IMR-90 (cell line): ENCODE results near the gene FAF1. TPM values are rescaled to one million over a fixed set of nuclear protein-coding genes. Genes with fewer than 3 reads are reported as not detected.

Experiments
- ATAC-seq: fragments of 200-7000 bp; cut with Tn5 transposase; 2 replicates; pipeline ENCODE4 v1.9.1; 2020; ENCODE audit warnings: low read depth, mild to moderate bottlenecking, moderate library complexity
- BruUV-seq: library from RNA; stranded (reverse); fragments of 400-500 nt; replicated peaks from 2 replicates; lab custom pipeline; 2021; lab: Mats Ljungman, UMichigan
- CTCF ChIA-PET: fragments of 300-600 bp; formaldehyde crosslinking; extraction: SDS; loops from one replicate; lab custom pipeline; 2021; ENCODE audit warnings: antibody characterized with exemption; lab: Yijun Ruan, JAX
- POLR2A ChIA-PET: fragments of 300-600 bp; sonication (Branson Sonifier 250); formaldehyde crosslinking; loops from one replicate; lab custom pipeline; 2022; ENCODE audit warnings: antibody characterized with exemption; ENCODE audit not compliant: unreplicated experiment; lab: Charles Lee
- DNase-seq: peaks from one replicate; pipeline ENCODE4 v3.0.0; 2013
- H2AFZ ChIP-seq: replicated peaks from 2 replicates; pipeline ENCODE3; 2013; ENCODE audit warnings: low read length, mild to moderate bottlenecking; ENCODE audit not compliant: poor library complexity
- H2AK5ac ChIP-seq: 2 replicates; pipeline ENCODE4 v1.6.1; 2013; ENCODE audit warnings: low read depth, low read length, inconsistent platforms
- H2AK9ac ChIP-seq: replicated peaks from 2 replicates; pipeline ENCODE3; 2013; ENCODE audit warnings: mild to moderate bottlenecking, low read depth, low read length, moderate library complexity; ENCODE audit not compliant: poor library complexity
- H2BK120ac ChIP-seq: 2 replicates; pipeline ENCODE4 v1.6.1; 2013; ENCODE audit warnings: low read depth, low read length, inconsistent platforms
- H2BK15ac ChIP-seq: 3 replicates; pipeline ENCODE4 v1.6.1; 2013; ENCODE audit warnings: low read depth, low read length, inconsistent platforms
- H2BK20ac ChIP-seq: 2 replicates; pipeline ENCODE4 v1.6.1; 2013; ENCODE audit warnings: low read depth, mild to moderate bottlenecking, inconsistent platforms, low read length, moderate library complexity
- H2BK5ac ChIP-seq: 2 replicates; pipeline ENCODE4 v1.6.1; 2013; ENCODE audit warnings: mild to moderate bottlenecking, low read depth, low read length, inconsistent platforms; ENCODE audit not compliant: poor library complexity, severe bottlenecking
- H3K14ac ChIP-seq: replicated peaks from 2 replicates; pipeline ENCODE4 v1.6.1; 2013; ENCODE audit warnings: low read depth, low read length, inconsistent platforms
- H3K18ac ChIP-seq: 2 replicates; pipeline ENCODE4 v1.6.1; 2013; ENCODE audit warnings: low read depth, low read length, control low read depth
- H3K23ac ChIP-seq: 2 replicates; pipeline ENCODE4 v1.6.1; 2013; ENCODE audit warnings: low read depth, low read length, inconsistent platforms
- H3K27ac ChIP-seq: 2 replicates; pipeline ENCODE4 v1.5.1; 2013; ENCODE audit warnings: mild to moderate bottlenecking, control low read depth, low read length; ENCODE audit not compliant: insufficient read depth
- H3K27me3 ChIP-seq: 2 replicates; pipeline ENCODE4 v1.6.1; 2013; ENCODE audit warnings: low read length; ENCODE audit not compliant: control insufficient read depth, insufficient read depth
- H3K36me3 ChIP-seq: 2 replicates; pipeline ENCODE4 v1.6.1; 2013; ENCODE audit warnings: low read length, mixed read lengths; ENCODE audit not compliant: control insufficient read depth, insufficient read depth
- H3K4ac ChIP-seq: 2 replicates; pipeline ENCODE4 v1.6.1; 2013; ENCODE audit warnings: low read depth, low read length, inconsistent platforms
- H3K4me1 ChIP-seq: 2 replicates; pipeline ENCODE4 v1.6.1; 2013; ENCODE audit warnings: low read length, mixed read lengths; ENCODE audit not compliant: control insufficient read depth, insufficient read depth
- H3K4me2 ChIP-seq: 2 replicates; pipeline ENCODE4 v1.6.1; 2013; ENCODE audit warnings: low read depth, mild to moderate bottlenecking, control low read depth, low read length, moderate library complexity
- H3K4me3 ChIP-seq: 2 replicates; pipeline ENCODE4 v1.5.1; 2013; ENCODE audit warnings: low read depth, mild to moderate bottlenecking, control low read depth, low read length, moderate library complexity; ENCODE audit not compliant: insufficient read depth
- H3K56ac ChIP-seq: 2 replicates; pipeline ENCODE4 v1.6.1; 2013; ENCODE audit warnings: low read length, inconsistent platforms; ENCODE audit not compliant: insufficient read depth; ENCODE audit errors: extremely low read depth
- H3K79me1 ChIP-seq, 2 experiments: 2 replicates each; pipeline ENCODE4 v1.6.1; 2013; ENCODE audit warnings: low read length in 2 of 2, inconsistent platforms in 1 of 2, low read depth in 1 of 2
- H3K9ac ChIP-seq: 2 replicates; pipeline ENCODE4 v1.6.1; 2013; ENCODE audit warnings: low read depth, low read length, control low read depth
- H3K9me1 ChIP-seq: 2 replicates; pipeline ENCODE4 v1.6.1; 2013; ENCODE audit warnings: low read length, inconsistent platforms; ENCODE audit not compliant: insufficient read depth
- H3K9me3 ChIP-seq: 2 replicates; pipeline ENCODE4 v1.6.1; 2013; ENCODE audit warnings: low read length; ENCODE audit not compliant: control insufficient read depth, insufficient read depth
- H4K20me1 ChIP-seq: 2 replicates; pipeline ENCODE4 v1.6.1; 2013; ENCODE audit warnings: low read length, inconsistent platforms; ENCODE audit not compliant: insufficient read depth
- H4K5ac ChIP-seq: 2 replicates; pipeline ENCODE4 v1.6.1; 2013; ENCODE audit warnings: mild to moderate bottlenecking, low read depth, low read length, control low read depth
- H4K8ac ChIP-seq, 2 experiments: 2 replicates each; pipeline ENCODE4 v1.6.1; 2013; ENCODE audit warnings: low read depth in 2 of 2, low read length in 2 of 2, control low read depth in 1 of 2, inconsistent platforms in 1 of 2
- H4K91ac ChIP-seq: 2 replicates; pipeline ENCODE4 v1.6.1; 2013; ENCODE audit warnings: low read depth, low read length, inconsistent platforms; ENCODE audit not compliant: insufficient read depth
- BHLHE40 ChIP-seq: fragments of 150-350 bp; IDR thresholded peaks from 2 replicates; pipeline ENCODE4 v1.6.1; 2016; ENCODE audit warnings: mild to moderate bottlenecking, low read depth, low read length
- CEBPB ChIP-seq: IDR thresholded peaks from 2 replicates; pipeline ENCODE4 v1.6.1; 2012; ENCODE audit warnings: low read depth, low read length, improper control_type of control experiment
- CHD1 ChIP-seq: IDR thresholded peaks from 2 replicates; pipeline ENCODE4 v1.6.1; 2012; ENCODE audit warnings: low read depth, low read length, improper control_type of control experiment
- FOS ChIP-seq: fragments of 150-350 bp; IDR thresholded peaks from 2 replicates; pipeline ENCODE4 v1.6.1; 2016; ENCODE audit warnings: low read depth, low read length
- MAFK ChIP-seq: IDR thresholded peaks from 2 replicates; pipeline ENCODE4 v1.6.1; 2012; ENCODE audit warnings: low read depth, low read length, improper control_type of control experiment
- MAZ ChIP-seq: IDR thresholded peaks from 2 replicates; pipeline ENCODE4 v1.6.1; 2012; ENCODE audit warnings: low read depth, mild to moderate bottlenecking, low read length, improper control_type of control experiment, moderate library complexity, borderline replicate concordance
- MXI1 ChIP-seq: IDR thresholded peaks from 2 replicates; pipeline ENCODE4 v1.6.1; 2012; ENCODE audit warnings: low read depth, mild to moderate bottlenecking, low read length, moderate library complexity, borderline replicate concordance
- NFE2L2 ChIP-seq: fragments of 150-350 bp; IDR thresholded peaks from 2 replicates; pipeline ENCODE4 v1.6.1; 2016; ENCODE audit warnings: low read depth, mild to moderate bottlenecking, low read length
- POLR2A ChIP-seq: IDR thresholded peaks from 2 replicates; pipeline ENCODE4 v1.6.1; 2012; ENCODE audit warnings: mild to moderate bottlenecking, low read depth, low read length
- RAD21 ChIP-seq: IDR thresholded peaks from 2 replicates; pipeline ENCODE4 v1.6.1; 2012; ENCODE audit warnings: low read length, improper control_type of control experiment
- RCOR1 ChIP-seq: IDR thresholded peaks from 2 replicates; pipeline ENCODE4 v1.6.1; 2012; ENCODE audit warnings: mild to moderate bottlenecking, low read length, improper control_type of control experiment; ENCODE audit not compliant: insufficient replicate concordance
- RFX5 ChIP-seq: IDR thresholded peaks from 2 replicates; pipeline ENCODE4 v1.8.0; 2012; ENCODE audit warnings: low read depth, mild to moderate bottlenecking, low read length, moderate library complexity
- SMC3 ChIP-seq: fragments of 150-350 bp; IDR thresholded peaks from 2 replicates; pipeline ENCODE4 v1.6.1; 2016; ENCODE audit warnings: low read depth, mild to moderate bottlenecking, antibody characterized with exemption, low read length, moderate library complexity
- whole genome bisulfite sequencing, 2 experiments: methylation state at CpG; one replicate each; pipeline versions ENCODE4 v1.1.5 to v1.1.7; 2013; ENCODE audit warnings: missing lambda C conversion rate in 2 of 2; ENCODE audit not compliant: insufficient read length in 1 of 2; ENCODE audit errors: extremely low coverage in 2 of 2; 5-methylcytosine and 5-hydroxymethylcytosine counted together
- dilution Hi-C: fragments of 300-500 bp; cut with HindIII; formaldehyde crosslinking; loops from one replicate; pipeline ENCODE4 v1.14.3; 2018; ENCODE audit warnings: low sequenced_read_pairs; ENCODE audit not compliant: unreplicated experiment
- in situ Hi-C: fragments of 300-500 bp; cut with MboI; formaldehyde crosslinking; loops from 3 replicates; pipeline ENCODE4 v1.14.3; 2019; ENCODE audit warnings: low sequenced_read_pairs, inconsistent platforms, mixed read lengths
- intact Hi-C: fragments of 100-400 bp; cut with micrococcal nuclease; formaldehyde crosslinking; loops from 2 replicates; pipeline ENCODE4 v1.10.0; 2022
- polyA plus RNA-seq, 3 experiments: library from polyadenylated mRNA; depleted of rRNA; stranded (reverse); fragments of >200 nt; gene quantifications; 2 replicates each; pipeline ENCODE4 v1.2.3, GENCODE V29; 2012; ENCODE audit warnings: low replicate concordance in 1 of 3
- total RNA-seq: library from RNA; depleted of rRNA; stranded (reverse); fragments of >200 nt; gene quantifications from 2 replicates; pipeline ENCODE4 v1.2.3, GENCODE V29; 2012
- TF ChIP-seq, protein P1 (sequence below): fragments of 150-350 bp; IDR thresholded peaks from 2 replicates; pipeline ENCODE4 v1.6.1; 2016; ENCODE audit warnings: low read depth, mild to moderate bottlenecking, low read length, moderate library complexity, borderline replicate concordance
- TF ChIP-seq, protein P2 (sequence below): conservative IDR thresholded peaks from 2 replicates; pipeline ENCODE4 v1.5.1; 2012; ENCODE audit warnings: mild to moderate bottlenecking, low read depth, low read length, improper control_type of control experiment
- TF ChIP-seq, protein P3 (sequence below): fragments of 150-350 bp; IDR thresholded peaks from 2 replicates; pipeline ENCODE4 v1.6.1; 2017; ENCODE audit warnings: mild to moderate bottlenecking, antibody characterized with exemption, low read length, low read depth

The FAF1 gene
- total and polyA plus RNA-seq, 2 of the 4 experiments (the other 2 are of a cell fraction), result 18.8 to 72.9 TPM

DNA sequence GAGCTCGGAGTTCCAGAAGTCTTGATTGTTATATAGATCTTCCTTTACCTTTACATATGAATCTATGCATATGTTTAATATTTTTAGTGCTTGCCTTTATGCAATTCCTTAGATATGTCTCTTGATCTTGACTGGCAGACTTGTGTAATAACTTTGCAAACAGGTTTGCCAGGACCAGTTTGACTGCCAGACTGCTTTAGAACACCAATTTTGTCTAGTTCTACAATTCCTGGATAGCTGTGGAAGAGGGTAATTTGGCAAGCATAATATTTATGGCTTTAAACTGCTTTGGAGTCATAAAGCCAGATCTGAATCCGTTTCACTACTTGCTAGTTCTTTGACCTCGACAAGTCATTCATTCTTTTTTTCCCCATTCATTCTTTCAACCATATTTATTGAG lies 250.0 kb downstream of the FAF1 start:
- H2BK5ac ChIP-seq, result no peak overlapping the region
- dilution Hi-C loops (no loop called here), intact Hi-C loops (no loop called here), in situ Hi-C loops (no loop called here)
- no peaks in the 10 kb centered on the region for H3K4me1 ChIP-seq
- no TSS peak for BruUV-seq
- no peaks in the 10 kb centered on the region for H4K20me1 ChIP-seq
- H2AFZ ChIP-seq, result no peak overlapping the region
- ATAC-seq (no peak), DNase-seq (no peak)
- H2BK15ac ChIP-seq, result no peak overlapping the region
- no CpG with 5 or more reads among the region's 3 CpGs for WGBS, 2 experiments
- H4K91ac ChIP-seq, result no peak overlapping the region
- H3K9me3 ChIP-seq, result no peaks in the 10 kb centered on the region
- H3K9ac ChIP-seq, result no peak overlapping the region
- H4K8ac ChIP-seq, result no peak overlapping the region
- H4K5ac ChIP-seq, result no peak overlapping the region
- no peak overlapping the region for H3K4ac ChIP-seq
- no peak overlapping the region for H2BK120ac ChIP-seq
- H3K18ac ChIP-seq, result no peak overlapping the region
- H3K27me3 ChIP-seq, result no peaks in the 10 kb centered on the region
- TF ChIP-seq POLR2A (no peak), BHLHE40 (no peak), NFE2L2 (no peak), MAZ (no peak), CEBPB (no peak), MXI1 (no peak), MAFK (no peak), RAD21 (no peak), RCOR1 (no peak), RFX5 (no peak), SMC3 (no peak), CHD1 (no peak), FOS (no peak)
- TF ChIP-seq, protein P1, sequence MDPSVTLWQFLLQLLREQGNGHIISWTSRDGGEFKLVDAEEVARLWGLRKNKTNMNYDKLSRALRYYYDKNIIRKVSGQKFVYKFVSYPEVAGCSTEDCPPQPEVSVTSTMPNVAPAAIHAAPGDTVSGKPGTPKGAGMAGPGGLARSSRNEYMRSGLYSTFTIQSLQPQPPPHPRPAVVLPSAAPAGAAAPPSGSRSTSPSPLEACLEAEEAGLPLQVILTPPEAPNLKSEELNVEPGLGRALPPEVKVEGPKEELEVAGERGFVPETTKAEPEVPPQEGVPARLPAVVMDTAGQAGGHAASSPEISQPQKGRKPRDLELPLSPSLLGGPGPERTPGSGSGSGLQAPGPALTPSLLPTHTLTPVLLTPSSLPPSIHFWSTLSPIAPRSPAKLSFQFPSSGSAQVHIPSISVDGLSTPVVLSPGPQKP, result no peak
- TF ChIP-seq, protein P2, sequence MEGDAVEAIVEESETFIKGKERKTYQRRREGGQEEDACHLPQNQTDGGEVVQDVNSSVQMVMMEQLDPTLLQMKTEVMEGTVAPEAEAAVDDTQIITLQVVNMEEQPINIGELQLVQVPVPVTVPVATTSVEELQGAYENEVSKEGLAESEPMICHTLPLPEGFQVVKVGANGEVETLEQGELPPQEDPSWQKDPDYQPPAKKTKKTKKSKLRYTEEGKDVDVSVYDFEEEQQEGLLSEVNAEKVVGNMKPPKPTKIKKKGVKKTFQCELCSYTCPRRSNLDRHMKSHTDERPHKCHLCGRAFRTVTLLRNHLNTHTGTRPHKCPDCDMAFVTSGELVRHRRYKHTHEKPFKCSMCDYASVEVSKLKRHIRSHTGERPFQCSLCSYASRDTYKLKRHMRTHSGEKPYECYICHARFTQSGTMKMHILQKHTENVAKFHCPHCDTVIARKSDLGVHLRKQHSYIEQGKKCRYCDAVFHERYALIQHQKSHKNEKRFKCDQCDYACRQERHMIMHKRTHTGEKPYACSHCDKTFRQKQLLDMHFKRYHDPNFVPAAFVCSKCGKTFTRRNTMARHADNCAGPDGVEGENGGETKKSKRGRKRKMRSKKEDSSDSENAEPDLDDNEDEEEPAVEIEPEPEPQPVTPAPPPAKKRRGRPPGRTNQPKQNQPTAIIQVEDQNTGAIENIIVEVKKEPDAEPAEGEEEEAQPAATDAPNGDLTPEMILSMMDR, result no peak
- TF ChIP-seq, protein P3, sequence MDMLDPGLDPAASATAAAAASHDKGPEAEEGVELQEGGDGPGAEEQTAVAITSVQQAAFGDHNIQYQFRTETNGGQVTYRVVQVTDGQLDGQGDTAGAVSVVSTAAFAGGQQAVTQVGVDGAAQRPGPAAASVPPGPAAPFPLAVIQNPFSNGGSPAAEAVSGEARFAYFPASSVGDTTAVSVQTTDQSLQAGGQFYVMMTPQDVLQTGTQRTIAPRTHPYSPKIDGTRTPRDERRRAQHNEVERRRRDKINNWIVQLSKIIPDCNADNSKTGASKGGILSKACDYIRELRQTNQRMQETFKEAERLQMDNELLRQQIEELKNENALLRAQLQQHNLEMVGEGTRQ, result no peak
- no peaks in the 10 kb centered on the region; a peak in 1 of 4 replicates for H3K79me1 ChIP-seq
- no peaks in the 10 kb centered on the region for H3K9me1 ChIP-seq
- no peak overlapping the region for H3K4me2 ChIP-seq
- H3K27ac ChIP-seq, result no peak overlapping the region
- no peak overlapping the region for H2AK5ac ChIP-seq
- H2AK9ac ChIP-seq, result no peak overlapping the region
- no peak overlapping the region for H2BK20ac ChIP-seq
- no peak overlapping the region for H3K56ac ChIP-seq
- ChIA-PET CTCF (no interaction called here), POLR2A (no interaction called here)
- no peak overlapping the region for H3K14ac ChIP-seq
- no peaks in the 10 kb centered on the region for H3K36me3 ChIP-seq
- no peak overlapping the region for H3K4me3 ChIP-seq
- H3K23ac ChIP-seq, result no peak overlapping the region
